Sigmoid colon (tissue), 3 donors: Measurements from ENCODE around the gene AP1AR.

ENCODE experiments used
- CTCF ChIP-seq, 4 experiments: fragments of 450-650 bp in 3 of 4; fragments of 200-600 bp in 1 of 4; IDR thresholded peaks; one replicate each; pipeline ENCODE4 v1.5.1; 2016 to 2019; ENCODE audit warnings: antibody characterized with exemption in 4 of 4, mild to moderate bottlenecking in 3 of 4, moderate library complexity in 2 of 4
- POLR2A ChIP-seq, 2 donors: fragments of 450-650 bp; IDR thresholded peaks; one replicate each; pipeline ENCODE4 v1.6.1; 2016; ENCODE audit warnings: antibody characterized with exemption in 2 of 2, mild to moderate bottlenecking in 2 of 2, moderate library complexity in 2 of 2

GRCh38 chr4:112276113-112276512, 44.5 kb downstream of the AP1AR start:
- no peak for TF ChIP-seq POLR2A (IDR thresholded peaks at IDR 0.05)
- no peak for TF ChIP-seq CTCF (IDR thresholded peaks at IDR 0.05)
